ENCODE measurements around the gene GNAQ.

The GNAQ gene

GRCh38 chr9:77833561-77834429 lies 197.8 kb downstream of the GNAQ start:
- no peak overlapping the region for H3K4me3 ChIP-seq (replicated peaks; ENCODE audit: low read depth, low read length)
- no peak for DNase-seq (ENCODE audit: extremely low read depth, low read depth)
- no peak for TF ChIP-seq CTCF (IDR thresholded peaks at IDR 0.05; ENCODE audit: low read depth, low read length, missing control alignments)

- DNase-seq (ENCODE audit: extremely low read depth, low read depth) = no peak
- TF ChIP-seq CTCF (IDR thresholded peaks at IDR 0.05; ENCODE audit: low read depth, low read length, missing control alignments) = no peak
These were observed 199.0 kb downstream of the GNAQ start for GRCh38 chr9:77832639-77833038.

GRCh38 chr9:77831781-77832180 lies 199.8 kb downstream of the GNAQ start:
- no peak overlapping the region for H3K4me3 ChIP-seq (replicated peaks; ENCODE audit: low read depth, low read length)
- TF ChIP-seq CTCF (IDR thresholded peaks at IDR 0.05; ENCODE audit: low read depth, low read length, missing control alignments) = no peak
- no peak for DNase-seq (ENCODE audit: extremely low read depth, low read depth)

More at GRCh38 chr9:77832639-77833038, 199.0 kb downstream of the GNAQ start:
- H3K4me3 ChIP-seq (replicated peaks; ENCODE audit: low read depth, low read length) = no peak overlapping the region

GRCh38 chr9:77830618-77831285 lies 200.9 kb downstream of the GNAQ start:
- no peak for DNase-seq (ENCODE audit: extremely low read depth, low read depth)
- no peak for TF ChIP-seq CTCF (IDR thresholded peaks at IDR 0.05; ENCODE audit: low read depth, low read length, missing control alignments)
- no peak overlapping the region for H3K4me3 ChIP-seq (replicated peaks; ENCODE audit: low read depth, low read length)

GRCh38 chr9:77829420-77829819 lies 202.2 kb downstream of the GNAQ start:
- no peak for TF ChIP-seq CTCF (IDR thresholded peaks at IDR 0.05; ENCODE audit: low read depth, low read length, missing control alignments)
- no peak overlapping the region for H3K4me3 ChIP-seq (replicated peaks; ENCODE audit: low read depth, low read length)
- DNase-seq (ENCODE audit: extremely low read depth, low read depth) = no peak

- TF ChIP-seq CTCF (IDR thresholded peaks at IDR 0.05; ENCODE audit: low read depth, low read length, missing control alignments) = no peak
- no peak overlapping the region for H3K4me3 ChIP-seq (replicated peaks; ENCODE audit: low read depth, low read length)
- no peak for DNase-seq (ENCODE audit: extremely low read depth, low read depth)
These were observed 204.4 kb downstream of the GNAQ start for GRCh38 chr9:77827104-77827784.
